Calu3 (cell line): ENCODE measurements around the gene CDYL2. TPM values are rescaled to one million over a fixed set of nuclear protein-coding genes. Genes with fewer than 3 reads are reported as not detected.

Source experiments
- BruUV-seq: library from RNA; stranded (reverse); fragments of 400-500 nt; replicated peaks from 2 replicates; lab custom pipeline; 2021; lab: Mats Ljungman, UMichigan
- CTCF ChIA-PET: fragments of 300-600 bp; sonication (Branson Sonifier 250); formaldehyde crosslinking; loops from one replicate; lab custom pipeline; 2022; ENCODE audit warnings: antibody characterized with exemption; lab: Charles Lee
- DNase-seq: peaks from one replicate; pipeline ENCODE4 v3.0.0; 2022
- H3K27ac Mint-ChIP-seq: one replicate; pipeline ENCODE4 v1.8.0; 2022; ENCODE audit warnings: mixed read lengths; ENCODE audit not compliant: unreplicated experiment
- H3K27me3 Mint-ChIP-seq: one replicate; pipeline ENCODE4 v1.8.0; 2022; ENCODE audit warnings: mixed read lengths; ENCODE audit not compliant: unreplicated experiment
- H3K36me3 Mint-ChIP-seq: one replicate; pipeline ENCODE4 v1.8.0; 2022; ENCODE audit warnings: mild to moderate bottlenecking, moderate library complexity, mixed read lengths; ENCODE audit not compliant: insufficient read depth, unreplicated experiment
- H3K4me1 Mint-ChIP-seq: one replicate; pipeline ENCODE4 v1.8.0; 2022; ENCODE audit warnings: mild to moderate bottlenecking, low read depth, mixed read lengths; ENCODE audit not compliant: unreplicated experiment
- H3K4me3 Mint-ChIP-seq: one replicate; pipeline ENCODE4 v1.8.0; 2022; ENCODE audit warnings: mild to moderate bottlenecking, low read depth, moderate library complexity, mixed read lengths; ENCODE audit not compliant: unreplicated experiment
- H3K9me3 Mint-ChIP-seq: one replicate; pipeline ENCODE4 v1.8.0; 2022; ENCODE audit warnings: low read depth, mixed read lengths; ENCODE audit not compliant: unreplicated experiment
- intact Hi-C: fragments of 100-400 bp; cut with micrococcal nuclease; formaldehyde crosslinking; loops from one replicate; pipeline ENCODE4 v1.10.0; 2022; ENCODE audit not compliant: unreplicated experiment
- total RNA-seq: library from RNA; stranded (reverse); gene quantifications from 2 replicates; pipeline ENCODE4 v1.2.3, GENCODE V29; 2022
- TF ChIP-seq, protein P1 (sequence below): fragments of 200-600 bp; IDR thresholded peaks from one replicate; pipeline ENCODE4 v1.8.0; 2022; ENCODE audit warnings: antibody characterized with exemption; ENCODE audit not compliant: unreplicated experiment

Gene CDYL2
- total RNA-seq, 1 experiment from 2014 or later = 1.0 TPM

- TF ChIP-seq, protein P1, sequence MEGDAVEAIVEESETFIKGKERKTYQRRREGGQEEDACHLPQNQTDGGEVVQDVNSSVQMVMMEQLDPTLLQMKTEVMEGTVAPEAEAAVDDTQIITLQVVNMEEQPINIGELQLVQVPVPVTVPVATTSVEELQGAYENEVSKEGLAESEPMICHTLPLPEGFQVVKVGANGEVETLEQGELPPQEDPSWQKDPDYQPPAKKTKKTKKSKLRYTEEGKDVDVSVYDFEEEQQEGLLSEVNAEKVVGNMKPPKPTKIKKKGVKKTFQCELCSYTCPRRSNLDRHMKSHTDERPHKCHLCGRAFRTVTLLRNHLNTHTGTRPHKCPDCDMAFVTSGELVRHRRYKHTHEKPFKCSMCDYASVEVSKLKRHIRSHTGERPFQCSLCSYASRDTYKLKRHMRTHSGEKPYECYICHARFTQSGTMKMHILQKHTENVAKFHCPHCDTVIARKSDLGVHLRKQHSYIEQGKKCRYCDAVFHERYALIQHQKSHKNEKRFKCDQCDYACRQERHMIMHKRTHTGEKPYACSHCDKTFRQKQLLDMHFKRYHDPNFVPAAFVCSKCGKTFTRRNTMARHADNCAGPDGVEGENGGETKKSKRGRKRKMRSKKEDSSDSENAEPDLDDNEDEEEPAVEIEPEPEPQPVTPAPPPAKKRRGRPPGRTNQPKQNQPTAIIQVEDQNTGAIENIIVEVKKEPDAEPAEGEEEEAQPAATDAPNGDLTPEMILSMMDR = no peak
- Mint-ChIP-seq H3K9me3 (peaks cover 3% of the 10 kb centered on the region), H3K27ac (no peak overlapping the region), H3K4me3 (no peak overlapping the region), H3K4me1 (no peaks in the 10 kb centered on the region), H3K27me3 (peaks cover 12% of the 10 kb centered on the region), H3K36me3 (no peaks in the 10 kb centered on the region)
- no TSS peak for BruUV-seq
- no peak for DNase-seq
- intact Hi-C loops = no loop called here
- CTCF ChIA-PET = interaction anchor here (0.6 kb wide), 1 partner anchor 287 kb away, joined by 3 read pairs; no protein-coding TSS in a partner anchor
These were observed 8.2 kb upstream of the CDYL2 start for GRCh38 chr16:80812593-80812992.

- Mint-ChIP-seq H3K4me3 (no peak overlapping the region), H3K9me3 (peaks cover 5% of the 10 kb centered on the region), H3K27ac (no peak overlapping the region), H3K27me3 (peaks cover 3% of the 10 kb centered on the region), H3K36me3 (no peaks in the 10 kb centered on the region), H3K4me1 (peaks cover 7% of the 10 kb centered on the region)
- CTCF ChIA-PET = no interaction called here
- intact Hi-C loops = no loop called here
- BruUV-seq = no TSS peak
- DNase-seq = no peak
- TF ChIP-seq, protein P1 = no peak
These were observed 5.0 kb upstream of the CDYL2 start for GRCh38 chr16:80809366-80809765.

GRCh38 chr16:80807906-80808305, 3.5 kb upstream of the CDYL2 start:
- Mint-ChIP-seq H3K9me3 (peaks cover 5% of the 10 kb centered on the region), H3K4me1 (peaks cover 7% of the 10 kb centered on the region), H3K4me3 (no peak overlapping the region), H3K36me3 (peaks cover 9% of the 10 kb centered on the region), H3K27me3 (peaks cover 17% of the 10 kb centered on the region), H3K27ac (no peak overlapping the region)
- CTCF ChIA-PET = no interaction called here
- no TSS peak for BruUV-seq
- DNase-seq = no peak
- intact Hi-C loops = no loop called here
- TF ChIP-seq, protein P1 = no peak

- CTCF ChIA-PET = interaction anchor here (0.5 kb wide), 1 partner anchor 579 kb away, joined by 4 read pairs; no protein-coding TSS in a partner anchor
- Mint-ChIP-seq H3K27me3 (peaks cover 27% of the 10 kb centered on the region), H3K4me3 (no peak overlapping the region), H3K9me3 (peaks cover 5% of the 10 kb centered on the region), H3K36me3 (peaks cover 9% of the 10 kb centered on the region), H3K4me1 (peaks cover 7% of the 10 kb centered on the region), H3K27ac (no peak overlapping the region)
- BruUV-seq = no TSS peak
- intact Hi-C loops = no loop called here
- no peak for DNase-seq
- TF ChIP-seq, protein P1 = no peak
These were observed 2.5 kb upstream of the CDYL2 start for GRCh38 chr16:80806927-80807340.
